ENCODE results near the gene TMC8. TPM values are rescaled to one million over a fixed set of nuclear protein-coding genes. Genes with fewer than 3 reads are reported as not detected.

TMC8 gene
- total and polyA plus RNA-seq, 2 of the 8 experiments (the other 6 are each of a cell fraction or from before 2014, with no cell fraction given), result 1.00 to 2.8 TPM

GRCh38 chr17:78127239-78127887, 3.2 kb upstream of the TMC8 start (continued):
- TF ChIP-seq EP300 (IDR thresholded peaks at IDR 0.05; ENCODE audit: borderline replicate concordance in 1 of 2, low read depth in 2 of 2, low read length in 2 of 2) (no peak), CTBP2 (IDR thresholded peaks at IDR 0.05; ENCODE audit: borderline replicate concordance, insufficient read depth, insufficient read length, low read length) (no peak), SIRT6 (IDR thresholded peaks at IDR 0.05; ENCODE audit: low read length) (no peak)

Data from H1 (cell line).